ENCODE data around the gene PIP5K1A. TPM values are rescaled to one million over a fixed set of nuclear protein-coding genes. Genes with fewer than 3 reads are reported as not detected.
"Not testable (repeated sequence)": the region's sequence is repeated elsewhere in the genome, so short reads cannot be mapped to it uniquely, and the experiment has no call there.

Gene PIP5K1A
- total RNA-seq, 2 experiments from 2014 or later, result 51.9 to 59.4 TPM

- DNase-seq (peak; percentile 42), ATAC-seq (ENCODE audit: low read depth) (peak; percentile 26)
- Mint-ChIP-seq H3K27ac (peak overlapping the region; percentile 1), H3K4me1 (peaks cover 25% of the 10 kb centered on the region), H3K36me3 (peaks cover 9% of the 10 kb centered on the region), H3K9me3 (no peaks in the 10 kb centered on the region), H3K27me3 (peaks cover 20% of the 10 kb centered on the region), H3K4me3 (peak overlapping the region; percentile 52)
- POLR2A ChIA-PET, result interaction anchor here (0.7 to 1.4 kb wide), 4 partner anchors 8 to 179 kb away, joined by 3 to 9 read pairs (median 4); partner anchors contain the start of gene PSMD4
Measured at GRCh38 chr1:151196292-151196800, 2.0 kb upstream of the PIP5K1A start.

DNA sequence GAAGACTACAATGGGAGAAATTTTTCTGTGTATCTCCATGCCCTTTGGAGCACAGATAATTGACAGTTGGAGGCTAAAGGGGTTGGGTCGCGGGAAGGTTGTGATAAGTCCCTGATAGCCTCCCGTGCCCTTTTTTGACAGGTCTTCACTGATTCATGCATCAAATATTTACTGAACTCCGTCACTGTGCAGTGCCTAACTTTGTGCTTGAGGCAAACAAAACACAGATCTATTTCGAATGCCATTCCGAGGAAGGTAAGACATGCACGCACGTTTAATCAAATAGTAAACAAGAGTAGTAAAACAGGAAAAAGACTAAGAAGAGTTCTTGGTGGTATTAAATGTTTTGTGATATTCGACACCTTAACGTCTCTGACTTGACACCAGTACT is 494 bp upstream of the PIP5K1A start:
- POLR2A ChIA-PET, result interaction anchor here (1.1 kb wide), 1 partner anchor 84 kb away, joined by 5 read pairs; the partner anchor contains the start of gene ZNF687
- H3K9me3 Mint-ChIP-seq, result no peaks in the 10 kb centered on the region
- peaks cover 32% of the 10 kb centered on the region for H3K4me1 Mint-ChIP-seq
- H3K27me3 Mint-ChIP-seq, result peaks cover 16% of the 10 kb centered on the region
- ATAC-seq (ENCODE audit: low read depth) (no peak), DNase-seq (no peak)
- peak overlapping the region; percentile 98 for H3K4me3 Mint-ChIP-seq
- peaks cover 9% of the 10 kb centered on the region for H3K36me3 Mint-ChIP-seq
- peak overlapping the region; percentile 95 for H3K27ac Mint-ChIP-seq

- DNase-seq, result no peak
- POLR2A ChIA-PET, result interaction anchor here (0.7 to 2.2 kb wide), 3 partner anchors 10 to 69 kb away, joined by 3 to 23 read pairs (median 8); partner anchors contain the start of gene VPS72
- peaks cover 32% of the 10 kb centered on the region for H3K4me1 Mint-ChIP-seq
Measured at GRCh38 chr1:151199873-151200581, 1.7 kb downstream of the PIP5K1A start.

GRCh38 chr1:151205381-151205965 is 7.1 kb downstream of the PIP5K1A start:
- H3K4me1 Mint-ChIP-seq, result peaks cover 13% of the 10 kb centered on the region
- POLR2A ChIA-PET, result interaction anchor here (0.6 kb wide), 1 partner anchor 121 kb away, joined by 4 read pairs; no protein-coding TSS in a partner anchor
- H3K4me3 Mint-ChIP-seq, result not testable (repeated sequence)

More at GRCh38 chr1:151199873-151200581, 1.7 kb downstream of the PIP5K1A start:
- ATAC-seq (ENCODE audit: low read depth), result no peak
- peak overlapping the region; percentile 98 for H3K4me3 Mint-ChIP-seq
- H3K27ac Mint-ChIP-seq, result peak overlapping the region; percentile 95
- peaks cover 9% of the 10 kb centered on the region for H3K36me3 Mint-ChIP-seq
- peaks cover 3% of the 10 kb centered on the region for H3K27me3 Mint-ChIP-seq
- no peaks in the 10 kb centered on the region for H3K9me3 Mint-ChIP-seq

GRCh38 chr1:151210830-151211229 is 12.5 kb downstream of the PIP5K1A start:
- Mint-ChIP-seq H3K4me1 (peaks cover 20% of the 10 kb centered on the region), H3K27me3 (no peaks in the 10 kb centered on the region), H3K27ac (no peak overlapping the region), H3K36me3 (peaks cover 17% of the 10 kb centered on the region), H3K4me3 (no peak overlapping the region), H3K9me3 (no peaks in the 10 kb centered on the region)
- POLR2A ChIA-PET, result no interaction called here
- ATAC-seq (ENCODE audit: low read depth) (no peak), DNase-seq (no peak)

More at GRCh38 chr1:151205381-151205965, 7.1 kb downstream of the PIP5K1A start:
- not testable (repeated sequence) for DNase-seq; H3K27me3 Mint-ChIP-seq; H3K27ac Mint-ChIP-seq; H3K9me3 Mint-ChIP-seq; ATAC-seq (ENCODE audit: low read depth)
- H3K36me3 Mint-ChIP-seq, result peaks cover 11% of the 10 kb centered on the region

- H3K4me3 Mint-ChIP-seq, result peak overlapping the region; percentile 41
- peak; percentile 22 for ATAC-seq (ENCODE audit: low read depth)
- no peaks in the 10 kb centered on the region for H3K27me3 Mint-ChIP-seq
- H3K9me3 Mint-ChIP-seq, result no peaks in the 10 kb centered on the region
- POLR2A ChIA-PET, result interaction anchor here (0.7 kb wide), 1 partner anchor 69 kb away, joined by 4 read pairs; no protein-coding TSS in a partner anchor
- peak overlapping the region; percentile 80 for H3K27ac Mint-ChIP-seq
- no peak for DNase-seq
- H3K4me1 Mint-ChIP-seq, result peaks cover 19% of the 10 kb centered on the region
- peaks cover 14% of the 10 kb centered on the region for H3K36me3 Mint-ChIP-seq
Measured at GRCh38 chr1:151211972-151212705, 13.8 kb downstream of the PIP5K1A start.

DNA sequence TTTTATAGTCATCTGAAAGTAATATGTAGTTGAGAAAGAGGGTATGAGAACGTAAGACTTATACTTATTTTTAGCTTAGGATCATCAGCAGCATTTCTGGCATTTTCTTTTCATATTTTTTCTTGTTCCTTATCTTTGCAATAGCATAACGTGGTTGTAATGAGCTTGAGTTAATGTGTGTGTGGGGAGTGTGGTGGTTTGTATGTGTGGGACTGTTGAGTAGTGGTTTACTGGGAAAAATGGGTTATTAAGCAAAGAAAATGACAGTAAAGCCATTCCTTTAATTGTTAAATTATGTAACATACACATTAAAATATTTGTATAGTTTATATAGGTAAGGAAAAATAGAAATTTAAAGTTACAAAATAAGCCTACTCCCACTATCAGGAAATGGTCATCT is 15.2 kb downstream of the PIP5K1A start:
- DNase-seq (no peak), ATAC-seq (ENCODE audit: low read depth) (no peak)
- no peak overlapping the region for H3K27ac Mint-ChIP-seq
- peaks cover 21% of the 10 kb centered on the region for H3K4me1 Mint-ChIP-seq
- H3K27me3 Mint-ChIP-seq, result no peaks in the 10 kb centered on the region
- H3K9me3 Mint-ChIP-seq, result no peaks in the 10 kb centered on the region
- peaks cover 11% of the 10 kb centered on the region for H3K36me3 Mint-ChIP-seq
- no peak overlapping the region for H3K4me3 Mint-ChIP-seq
- POLR2A ChIA-PET, result no interaction called here

GRCh38 chr1:151221616-151222015 is 23.3 kb downstream of the PIP5K1A start:
- Mint-ChIP-seq H3K27ac (no peak overlapping the region), H3K27me3 (no peaks in the 10 kb centered on the region), H3K9me3 (no peaks in the 10 kb centered on the region), H3K4me1 (peaks cover 5% of the 10 kb centered on the region), H3K4me3 (no peak overlapping the region), H3K36me3 (peaks cover 15% of the 10 kb centered on the region)
- DNase-seq, result no peak
- ATAC-seq (ENCODE audit: low read depth), result no peak
- POLR2A ChIA-PET, result no interaction called here

- POLR2A ChIA-PET, result no interaction called here
- Mint-ChIP-seq H3K36me3 (peaks cover 15% of the 10 kb centered on the region), H3K9me3 (no peaks in the 10 kb centered on the region), H3K27me3 (no peaks in the 10 kb centered on the region), H3K27ac (no peak overlapping the region), H3K4me3 (no peak overlapping the region), H3K4me1 (peaks cover 4% of the 10 kb centered on the region)
- DNase-seq, result no peak
- no peak for ATAC-seq (ENCODE audit: low read depth)
Measured at GRCh38 chr1:151222130-151222529, 23.8 kb downstream of the PIP5K1A start.

GRCh38 chr1:151235235-151235634 is 36.9 kb downstream of the PIP5K1A start:
- no peaks in the 10 kb centered on the region for H3K4me1 Mint-ChIP-seq
- H3K27me3 Mint-ChIP-seq, result no peaks in the 10 kb centered on the region
- H3K9me3 Mint-ChIP-seq, result no peaks in the 10 kb centered on the region
- ATAC-seq (ENCODE audit: low read depth) (no peak), DNase-seq (no peak)
- H3K27ac Mint-ChIP-seq, result peak overlapping the region; percentile 15
- peaks cover 38% of the 10 kb centered on the region for H3K36me3 Mint-ChIP-seq
- POLR2A ChIA-PET, result interaction anchor here (1.0 kb wide), 1 partner anchor 46 kb away, joined by 3 read pairs; the partner anchor contains the start of gene VPS72
- no peak overlapping the region for H3K4me3 Mint-ChIP-seq

DNA sequence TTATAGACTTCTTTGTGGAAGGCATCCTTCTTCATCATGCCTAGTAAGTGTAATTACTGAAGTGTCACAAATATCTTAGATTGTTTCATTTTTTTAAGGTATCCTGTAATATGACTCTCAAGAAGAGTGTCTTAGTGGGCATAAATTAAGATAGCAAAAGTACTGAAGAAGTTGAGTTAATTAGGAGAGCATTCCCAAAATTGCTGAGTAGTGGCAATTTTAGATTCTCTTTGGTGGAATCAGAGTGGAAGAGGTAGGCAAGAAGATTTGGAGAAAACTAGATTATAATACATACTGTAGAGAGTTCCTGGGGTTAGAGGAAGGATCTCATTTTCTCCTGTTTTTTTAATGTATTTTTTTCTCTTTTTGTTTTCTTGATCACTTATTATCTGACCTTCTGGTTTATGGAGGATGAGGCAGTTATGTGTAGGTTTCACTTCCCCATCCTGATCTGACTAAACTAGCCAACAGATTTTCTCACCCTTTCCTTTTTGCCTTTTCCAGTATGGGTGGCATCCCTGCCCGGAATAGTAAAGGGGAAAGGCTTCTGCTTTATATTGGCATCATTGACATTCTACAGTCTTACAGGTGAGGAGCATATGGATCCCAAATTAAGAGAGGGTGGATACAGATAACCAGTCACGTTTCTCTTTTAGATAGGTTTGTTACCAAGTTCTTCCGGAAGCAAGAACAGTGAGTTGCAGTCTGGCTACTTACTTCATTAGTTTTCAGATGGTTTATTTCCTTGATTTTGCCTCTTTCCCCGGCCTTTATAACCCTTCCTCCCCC is 39.5 kb downstream of the PIP5K1A start:
- H3K4me3 Mint-ChIP-seq, result no peak overlapping the region
- POLR2A ChIA-PET, result no interaction called here
- no peaks in the 10 kb centered on the region for H3K9me3 Mint-ChIP-seq
- no peak overlapping the region for H3K27ac Mint-ChIP-seq
- H3K27me3 Mint-ChIP-seq, result no peaks in the 10 kb centered on the region
- H3K4me1 Mint-ChIP-seq, result no peaks in the 10 kb centered on the region
- DNase-seq (no peak), ATAC-seq (ENCODE audit: low read depth) (no peak)
- peaks cover 45% of the 10 kb centered on the region for H3K36me3 Mint-ChIP-seq

DNA sequence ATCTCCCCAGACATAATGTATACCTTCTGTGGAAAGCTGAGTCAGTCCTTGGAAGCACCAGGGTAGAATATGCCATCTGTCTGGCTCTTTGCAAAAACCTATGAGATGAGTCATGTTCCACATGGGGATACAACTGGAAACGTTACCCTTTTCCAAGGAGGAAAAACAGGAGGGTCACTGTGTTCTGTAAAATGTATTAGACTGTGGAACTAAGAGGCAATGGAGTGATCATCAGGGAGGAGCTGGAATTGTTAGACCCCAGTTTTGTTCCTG is 40.1 kb downstream of the PIP5K1A start:
- H3K4me1 Mint-ChIP-seq, result no peaks in the 10 kb centered on the region
- peaks cover 45% of the 10 kb centered on the region for H3K36me3 Mint-ChIP-seq
- H3K27me3 Mint-ChIP-seq, result no peaks in the 10 kb centered on the region
- POLR2A ChIA-PET, result interaction anchor here (0.7 kb wide), 1 partner anchor 271 kb away, joined by 3 read pairs; no protein-coding TSS in a partner anchor
- H3K9me3 Mint-ChIP-seq, result no peaks in the 10 kb centered on the region
- ATAC-seq (ENCODE audit: low read depth), result no peak
- no peak overlapping the region for H3K4me3 Mint-ChIP-seq
- DNase-seq, result no peak
- no peak overlapping the region for H3K27ac Mint-ChIP-seq

DNA sequence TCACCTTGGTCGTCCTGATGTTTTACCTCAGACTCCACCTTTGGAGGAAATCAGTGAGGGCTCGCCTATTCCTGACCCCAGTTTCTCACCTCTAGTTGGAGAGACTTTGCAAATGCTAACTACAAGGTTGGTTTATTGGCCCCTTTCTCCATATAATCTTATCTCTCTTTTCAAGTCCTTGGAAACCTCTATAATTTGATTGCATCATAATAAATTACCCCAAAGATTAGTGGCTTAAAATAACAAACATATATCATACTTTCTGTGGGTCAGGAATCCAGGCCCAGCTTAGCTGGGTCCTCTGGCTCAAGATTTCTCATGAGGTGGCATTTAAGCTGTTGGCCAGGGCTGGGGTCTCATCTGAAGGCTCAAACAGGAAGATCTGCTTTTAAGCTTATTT is 44.1 kb downstream of the PIP5K1A start:
- no peaks in the 10 kb centered on the region for H3K27me3 Mint-ChIP-seq
- H3K36me3 Mint-ChIP-seq, result peaks cover 43% of the 10 kb centered on the region
- ATAC-seq (ENCODE audit: low read depth), result no peak
- DNase-seq, result no peak
- POLR2A ChIA-PET, result no interaction called here
- no peaks in the 10 kb centered on the region for H3K4me1 Mint-ChIP-seq
- H3K9me3 Mint-ChIP-seq, result no peaks in the 10 kb centered on the region
- H3K4me3 Mint-ChIP-seq, result no peak overlapping the region
- no peak overlapping the region for H3K27ac Mint-ChIP-seq
